Putamen (tissue), 1 donor: ENCODE data around the gene ARHGAP26.
A peak's percentile ranks its signal among the peaks of the same experiment; 100 is the strongest.

Experiments
- DNase-seq: peaks from one replicate; pipeline ENCODE4 v3.0.0-alpha.2; 2016; ENCODE audit warnings: low spot score

Gene ARHGAP26

GRCh38 chr5:142831009-142831383 lies 60.8 kb downstream of the ARHGAP26 start:
- no peak for DNase-seq

DNA sequence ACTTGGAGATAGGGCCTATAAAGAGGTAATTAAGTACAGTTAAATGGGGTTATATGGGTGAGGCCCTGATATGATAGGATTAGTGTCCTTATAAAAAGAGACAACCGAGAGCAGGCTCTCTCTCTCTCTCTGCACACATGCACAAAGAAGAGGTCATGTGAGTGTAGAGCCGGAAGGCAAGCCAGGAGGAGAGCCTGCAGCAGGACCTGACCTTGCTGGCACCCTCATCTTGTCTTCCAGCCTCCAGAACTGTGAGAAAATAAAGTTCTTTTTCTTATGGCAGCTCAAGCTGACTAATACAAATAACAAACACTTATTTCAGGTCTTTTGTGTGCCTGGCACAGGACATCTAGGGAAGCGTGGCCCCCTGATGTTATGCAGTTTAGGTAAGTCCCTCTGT lies 62.1 kb downstream of the ARHGAP26 start:
- no peak for DNase-seq

- no peak for DNase-seq
Observed at GRCh38 chr5:142833517-142834449, 63.6 kb downstream of the ARHGAP26 start.

GRCh38 chr5:142834504-142834903 lies 64.3 kb downstream of the ARHGAP26 start:
- DNase-seq: no peak

DNA sequence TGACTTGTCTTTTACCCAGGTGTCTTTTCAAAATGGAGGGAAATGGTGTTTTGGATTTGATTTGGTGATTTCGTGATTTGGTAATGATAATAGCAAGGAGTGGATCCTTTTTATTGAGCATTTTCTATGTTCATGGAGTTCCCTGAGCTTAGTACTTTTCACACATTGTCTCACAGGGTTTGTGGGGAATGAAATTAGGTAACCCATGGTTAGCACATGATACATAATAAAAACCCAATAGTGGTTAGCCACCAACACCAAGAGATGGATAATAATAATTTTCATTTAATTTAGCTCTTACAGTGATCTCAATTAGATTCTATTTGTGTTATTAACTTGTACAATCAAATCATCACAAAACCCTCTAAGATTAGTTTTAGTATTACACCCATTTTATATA lies 65.4 kb downstream of the ARHGAP26 start:
- DNase-seq: no peak

DNA sequence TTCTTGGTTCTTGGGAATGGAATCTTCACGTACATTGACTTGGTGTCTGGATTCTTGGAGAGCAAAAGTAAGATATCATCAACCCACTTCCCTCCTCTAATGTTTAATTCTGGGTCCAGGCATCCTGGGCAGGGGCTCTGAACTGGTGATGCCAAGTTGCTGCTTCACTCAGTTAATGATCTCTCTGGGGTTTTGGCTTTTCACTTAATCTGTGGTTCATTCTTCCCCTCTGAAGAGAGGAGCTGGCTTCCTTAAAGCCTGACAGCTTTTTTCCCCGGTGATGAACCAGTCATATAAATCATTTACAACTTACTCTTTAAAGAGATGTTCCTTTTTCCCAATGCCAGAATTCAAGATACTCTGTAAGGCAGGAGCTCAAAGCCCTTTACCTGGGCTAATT lies 65.9 kb downstream of the ARHGAP26 start:
- no peak for DNase-seq

GRCh38 chr5:142837081-142837725 lies 67.0 kb downstream of the ARHGAP26 start:
- DNase-seq: peak; percentile 16

GRCh38 chr5:142838845-142839244 lies 68.7 kb downstream of the ARHGAP26 start:
- no peak for DNase-seq

GRCh38 chr5:142839711-142840346 lies 69.7 kb downstream of the ARHGAP26 start:
- DNase-seq: peak; percentile 50

DNA sequence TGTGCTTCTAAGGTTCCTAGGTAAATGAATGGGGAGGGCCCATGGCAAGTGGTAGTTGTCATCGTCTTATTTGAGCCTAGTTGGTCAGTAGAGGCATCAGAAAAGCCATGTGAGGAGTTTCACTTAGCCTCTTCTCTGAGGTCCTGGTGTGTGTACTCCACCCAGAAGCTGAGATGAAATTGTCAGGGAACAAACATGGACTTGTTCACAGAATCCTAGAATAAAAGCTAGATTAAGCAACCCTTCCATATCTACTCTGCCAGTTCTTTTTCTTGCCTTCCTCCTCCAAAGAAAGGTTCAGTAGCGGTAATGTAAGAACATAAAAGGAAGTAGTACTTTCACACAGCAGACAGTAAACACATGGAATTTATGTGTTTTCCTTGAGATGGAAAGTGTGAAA lies 70.4 kb downstream of the ARHGAP26 start:
- no peak for DNase-seq

- DNase-seq: no peak
Observed at GRCh38 chr5:142841511-142842265, 71.5 kb downstream of the ARHGAP26 start.

GRCh38 chr5:142842994-142843905 lies 73.1 kb downstream of the ARHGAP26 start:
- DNase-seq: no peak

- no peak for DNase-seq
Observed at GRCh38 chr5:142844866-142845265, 74.7 kb downstream of the ARHGAP26 start.

- DNase-seq: no peak
Observed at GRCh38 chr5:142845402-142845921, 75.3 kb downstream of the ARHGAP26 start.

GRCh38 chr5:142845954-142846398 lies 75.8 kb downstream of the ARHGAP26 start:
- no peak for DNase-seq

DNA sequence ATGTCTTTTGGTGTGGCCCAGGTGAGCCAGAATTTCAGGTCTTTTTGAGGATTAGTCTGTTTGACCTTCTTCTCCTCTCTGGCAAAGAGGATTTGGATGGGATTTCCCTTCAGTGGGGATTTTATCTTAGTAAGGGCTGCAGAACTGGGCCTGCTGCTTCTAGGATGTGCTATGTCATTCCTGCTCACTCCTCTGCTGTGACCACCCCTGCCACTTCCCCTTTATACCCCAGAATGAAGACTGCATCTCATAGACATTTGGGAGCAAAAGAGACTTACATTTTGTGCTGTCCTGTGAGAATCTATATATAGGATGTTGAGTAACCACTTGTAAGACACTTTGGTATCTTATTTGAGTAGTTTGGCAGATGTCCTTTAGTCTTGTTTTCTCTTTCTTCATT lies 76.2 kb downstream of the ARHGAP26 start:
- DNase-seq: no peak

- DNase-seq: no peak
Observed at GRCh38 chr5:142847898-142848790, 78.0 kb downstream of the ARHGAP26 start.

DNA sequence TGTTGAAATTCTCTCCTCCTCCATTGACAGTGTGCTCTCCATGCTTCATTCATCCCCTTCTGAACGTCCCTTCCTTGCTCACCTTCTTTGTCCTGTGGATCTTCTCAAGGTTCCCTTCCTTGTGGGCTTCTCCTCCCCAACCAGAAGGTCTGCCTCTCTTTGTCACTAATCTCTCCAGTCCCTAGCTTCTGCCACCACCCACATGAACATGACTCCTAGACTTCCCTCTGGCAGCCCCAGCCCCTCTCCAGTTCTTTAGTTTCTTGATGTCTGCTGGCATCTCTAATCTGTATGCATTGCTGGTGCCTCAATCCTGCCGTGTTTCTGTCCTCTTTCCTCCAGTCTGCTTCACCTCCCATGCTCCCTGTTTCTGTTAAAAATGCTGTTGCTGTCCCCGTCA lies 79.3 kb downstream of the ARHGAP26 start:
- DNase-seq: no peak

DNA sequence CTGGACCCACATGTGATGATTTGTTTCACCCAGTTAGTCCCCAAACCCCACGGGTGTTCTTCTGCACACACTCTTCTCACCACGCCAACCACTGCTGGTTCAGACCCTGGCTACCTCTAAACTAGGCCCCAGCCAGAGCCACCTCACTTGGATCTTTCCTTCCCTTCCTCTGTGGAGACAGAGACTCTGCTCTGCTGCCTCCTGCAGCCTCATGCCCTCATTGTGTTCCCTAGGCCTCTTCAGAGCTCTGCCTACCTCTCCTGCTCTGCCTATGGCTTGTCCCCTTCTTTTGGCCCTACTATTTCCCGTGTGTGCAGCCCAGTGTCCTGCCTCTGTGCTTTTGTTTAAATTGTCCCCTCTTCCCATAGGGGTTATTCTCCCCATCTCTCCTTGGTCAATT lies 79.7 kb downstream of the ARHGAP26 start:
- DNase-seq: no peak

GRCh38 chr5:142851731-142852130 lies 81.6 kb downstream of the ARHGAP26 start:
- no peak for DNase-seq
